Motor neuron (in vitro differentiated cells): Measurements from ENCODE around the gene THADA. TPM values are rescaled to one million over a fixed set of nuclear protein-coding genes. Genes with fewer than 3 reads are reported as not detected.
"Not testable (repeated sequence)": the region's sequence is repeated elsewhere in the genome, so short reads cannot be mapped to it uniquely, and the experiment has no call there.

Experiments
- ATAC-seq, 8 experiments: fragments of 200-7000 bp; cut with Tn5 transposase; replicated peaks in 6 of 8; 2 replicates each; pipeline ENCODE4 v1.8.0; 2021; ENCODE audit warnings: mild to moderate bottlenecking in 8 of 8, moderate library complexity in 8 of 8
- H3K27ac ChIP-seq, 2 donors: fragments of 250-450 bp; sonication (Bioruptor Pico); 2 replicates each; pipeline ENCODE4 v1.9.0; 2021; ENCODE audit warnings: antibody characterized with exemption in 2 of 2, mild to moderate bottlenecking in 2 of 2, moderate library complexity in 1 of 2
- H3K4me1 ChIP-seq, 2 donors: fragments of 250-450 bp; sonication (Bioruptor Pico); replicated peaks in 1 of 2; 2 replicates each; pipeline ENCODE4 v1.6.1; 2021; ENCODE audit warnings: antibody characterized with exemption in 2 of 2, mild to moderate bottlenecking in 2 of 2, moderate library complexity in 1 of 2
- H3K4me3 ChIP-seq, 5 donors: fragments of 250-450 bp; sonication (Bioruptor Pico); 2 replicates each; pipeline ENCODE4 v1.9.0; 2021; ENCODE audit warnings: antibody characterized with exemption in 5 of 5, mild to moderate bottlenecking in 5 of 5, moderate library complexity in 4 of 5
- WGBS, 10 experiments: fragments of 450-650 bp; shearing (Covaris generic); methylation state at CpG; one replicate each; pipeline ENCODE4 v1.0.0; 2022; 5-methylcytosine and 5-hydroxymethylcytosine counted together
- in situ Hi-C, 9 experiments: fragments of 400-800 bp; cut with MboI; loops; one replicate each; pipeline ENCODE4 v1.15.0; 2021; ENCODE audit warnings: low sequenced_read_pairs in 9 of 9, low pct_unique_long_range_greater_than_20kb in 2 of 9; ENCODE audit not compliant: unreplicated experiment in 9 of 9
- total RNA-seq, 8 experiments: library from RNA; unstranded; fragments of 300-600 nt; gene quantifications; 2 replicates each; pipeline versions ENCODE4 v1.2.3 to v1.2.4, GENCODE V29; 2022

THADA gene
- total RNA-seq, 8 experiments from 2014 or later, result 10.4 to 33.6 (median 15.9) TPM

- Histone ChIP-seq H3K4me3 (no peak overlapping the region), H3K4me1 (no peaks in the 10 kb centered on the region), H3K27ac (no peak overlapping the region)
- no peak for ATAC-seq
- in situ Hi-C loops, result no loop called here
- 84 to 100% (median 100%) methylated on average over 1 of the region's 1 CpG; no CpG with 5 or more reads in 1 of the 10 experiments for WGBS, 10 experiments
Measured at GRCh38 chr2:43450617-43451016, 145.2 kb downstream of the THADA start.

- Histone ChIP-seq H3K4me3 (no peak overlapping the region), H3K4me1 (peaks cover 0 to 6% of the 10 kb centered on the region in 2 donors), H3K27ac (no peak overlapping the region)
- in situ Hi-C loops, result no loop called here
- ATAC-seq, result no peak
- WGBS, 10 experiments, result 60 to 100% (median 100%) methylated on average over 1 of the region's 1 CpG
Measured at GRCh38 chr2:43448822-43449110, 147.1 kb downstream of the THADA start.

- 57 to 100% (median 92%) methylated on average over 3 to 5 of the region's 5 CpGs for WGBS, 10 experiments
- no peak overlapping the region for H3K4me3 ChIP-seq
- in situ Hi-C loops, result no loop called here
- ATAC-seq, result no peak
- H3K4me1 ChIP-seq, result peaks cover 0 to 6% of the 10 kb centered on the region in 2 donors
- H3K27ac ChIP-seq, result no peak overlapping the region
Measured at GRCh38 chr2:43448011-43448821, 147.6 kb downstream of the THADA start.

- H3K4me3 ChIP-seq, H3K4me1 ChIP-seq, H3K27ac ChIP-seq, in situ Hi-C loops, ATAC-seq: not testable (repeated sequence)
- WGBS, 10 experiments, result 92 to 100% (median 100%) methylated on average over 1 to 4 of the region's 4 CpGs; no CpG with 5 or more reads in 3 of the 10 experiments
Measured at GRCh38 chr2:43446755-43447154, 149.1 kb downstream of the THADA start.

GRCh38 chr2:43445781-43446180, 150.1 kb downstream of the THADA start:
- H3K4me3 ChIP-seq, result no peak overlapping the region
- in situ Hi-C loops, result no loop called here
- H3K4me1 ChIP-seq, result peaks cover 0 to 6% of the 10 kb centered on the region in 2 donors
- 83 to 100% (median 100%) methylated on average over 1 to 2 of the region's 2 CpGs; no CpG with 5 or more reads in 1 of the 10 experiments for WGBS, 10 experiments
- ATAC-seq, result no peak
- no peak overlapping the region for H3K27ac ChIP-seq

GRCh38 chr2:43444989-43445645, 150.7 kb downstream of the THADA start:
- WGBS, 10 experiments, result 33 to 96% (median 79%) methylated on average over 1 to 10 of the region's 10 CpGs; no CpG with 5 or more reads in 1 of the 10 experiments
- in situ Hi-C loops, result no loop called here
- peaks cover 4 to 6% of the 10 kb centered on the region in 2 donors for H3K4me1 ChIP-seq
- no peak overlapping the region for H3K27ac ChIP-seq
- peak in 2 of 8 experiments; percentile 39 to 50 for ATAC-seq
- no peak overlapping the region for H3K4me3 ChIP-seq

- Histone ChIP-seq H3K4me1 (peaks cover 4 to 6% of the 10 kb centered on the region in 2 donors), H3K27ac (no peak overlapping the region), H3K4me3 (no peak overlapping the region)
- in situ Hi-C loops, result no loop called here
- no peak for ATAC-seq
- WGBS, 10 experiments, result 67 to 100% (median 80%) methylated on average over 1 to 4 of the region's 4 CpGs; no CpG with 5 or more reads in 1 of the 10 experiments
Measured at GRCh38 chr2:43443282-43443681, 152.6 kb downstream of the THADA start.

GRCh38 chr2:43441195-43441594, 154.6 kb downstream of the THADA start:
- no peak overlapping the region for H3K4me3 ChIP-seq
- no peak overlapping the region for H3K27ac ChIP-seq
- H3K4me1 ChIP-seq, result peaks cover 4 to 6% of the 10 kb centered on the region in 2 donors
- in situ Hi-C loops, result no loop called here
- no peak for ATAC-seq
- WGBS, 10 experiments, result 57 to 100% (median 100%) methylated on average over 1 of the region's 1 CpG; no CpG with 5 or more reads in 3 of the 10 experiments

GRCh38 chr2:43438858-43439655, 156.8 kb downstream of the THADA start:
- H3K4me1 ChIP-seq, result peaks cover 0 to 4% of the 10 kb centered on the region in 2 donors
- 81 to 100% (median 96%) methylated on average over 1 to 7 of the region's 7 CpGs for WGBS, 10 experiments
- H3K4me3 ChIP-seq, result no peak overlapping the region
- in situ Hi-C loops, result no loop called here
- no peak overlapping the region for H3K27ac ChIP-seq
- no peak for ATAC-seq

GRCh38 chr2:43438342-43438741, 157.5 kb downstream of the THADA start:
- Histone ChIP-seq H3K4me1 (peaks cover 0 to 4% of the 10 kb centered on the region in 2 donors), H3K27ac (no peak overlapping the region), H3K4me3 (no peak overlapping the region)
- no peak for ATAC-seq
- in situ Hi-C loops, result no loop called here
- WGBS, 10 experiments, result 67 to 100% (median 90%) methylated on average over 1 to 3 of the region's 3 CpGs; no CpG with 5 or more reads in 1 of the 10 experiments

GRCh38 chr2:43437363-43437762, 158.5 kb downstream of the THADA start:
- Histone ChIP-seq H3K4me1 (peaks cover 0 to 4% of the 10 kb centered on the region in 2 donors), H3K4me3 (no peak overlapping the region), H3K27ac (no peak overlapping the region)
- WGBS, 10 experiments, result 33 to 100% (median 92%) methylated on average over 1 to 2 of the region's 2 CpGs; no CpG with 5 or more reads in 1 of the 10 experiments
- ATAC-seq, result peak in 1 of 8 experiments; percentile 22
- in situ Hi-C loops, result no loop called here

GRCh38 chr2:43436431-43436830, 159.4 kb downstream of the THADA start:
- 86 to 100% (median 100%) methylated on average over 1 of the region's 1 CpG; no CpG with 5 or more reads in 4 of the 10 experiments for WGBS, 10 experiments
- ATAC-seq, result no peak
- peaks cover 0 to 4% of the 10 kb centered on the region in 2 donors for H3K4me1 ChIP-seq
- in situ Hi-C loops, result no loop called here
- H3K4me3 ChIP-seq, result no peak overlapping the region
- H3K27ac ChIP-seq, result no peak overlapping the region

- in situ Hi-C loops, result no loop called here
- H3K27ac ChIP-seq, result no peak overlapping the region
- no peak for ATAC-seq
- peaks cover 0 to 4% of the 10 kb centered on the region in 2 donors for H3K4me1 ChIP-seq
- no peak overlapping the region for H3K4me3 ChIP-seq
Measured at GRCh38 chr2:43435746-43436145, 160.1 kb downstream of the THADA start.
